Measurements from ENCODE around the gene KBTBD6. TPM values are rescaled to one million over a fixed set of nuclear protein-coding genes. Genes with fewer than 3 reads are reported as not detected.

Gene KBTBD6
- total and polyA plus RNA-seq, 2 of the 8 experiments (the other 6 are each of a cell fraction or from before 2014, with no cell fraction given), result 4.5 to 11.3 TPM

DNA sequence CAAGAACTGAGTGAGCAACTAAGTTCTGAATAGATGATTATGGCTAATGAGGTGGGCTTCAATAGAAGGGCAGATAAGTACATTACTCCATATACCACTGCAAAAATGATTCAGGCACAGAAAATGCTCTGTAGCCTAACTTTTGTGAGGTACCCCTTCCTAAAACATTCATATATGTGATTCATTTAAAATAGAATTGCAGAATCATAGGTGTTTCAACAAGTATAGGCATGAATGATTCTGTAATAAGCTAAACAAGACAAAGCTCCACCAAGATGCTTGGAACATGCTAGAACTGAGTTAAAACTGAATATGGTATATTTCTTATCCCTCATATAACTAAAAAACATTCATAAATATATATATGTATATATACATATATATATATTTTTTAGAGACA lies 49.6 kb upstream of the KBTBD6 start:
- CTCF ChIA-PET (ENCODE audit: partially characterized antibody), result no interaction called here
- no peaks in the 10 kb centered on the region for H3K79me1 ChIP-seq (ENCODE audit: low read depth, low read length)
- no peaks in the 10 kb centered on the region for H3K27me3 ChIP-seq (replicated peaks in 1 of 4; ENCODE audit: control insufficient read depth in 3 of 4, extremely low read depth in 1 of 4, insufficient read depth in 3 of 4, low read length in 3 of 4)
- H3K79me2 ChIP-seq (ENCODE audit: control insufficient read depth in 1 of 2, insufficient read depth in 2 of 2, low read length in 2 of 2), result no peaks in the 10 kb centered on the region
- H3K4me1 ChIP-seq (replicated peaks in 1 of 4; ENCODE audit: control insufficient read depth in 3 of 4, insufficient read depth in 4 of 4, low read length in 3 of 4), result no peaks in the 10 kb centered on the region
- DNase-seq (ENCODE audit: low read depth in 1 of 2, low spot score in 2 of 2) (no peak), FAIRE-seq (no peak)
- H3K4me2 ChIP-seq (ENCODE audit: insufficient read depth in 1 of 2, low read depth in 2 of 2, low read length in 2 of 2), result no peak overlapping the region
- no peak overlapping the region for H3K4ac ChIP-seq (replicated peaks; ENCODE audit: insufficient read length, low read depth, low read length)
- no peak overlapping the region for H4K8ac ChIP-seq (ENCODE audit: extremely low read depth, insufficient read depth, low read length)
- H3K36me3 ChIP-seq (ENCODE audit: control insufficient read depth in 2 of 4, insufficient read depth in 4 of 4, low read length in 3 of 4), result no peaks in the 10 kb centered on the region
- H3K23ac ChIP-seq (ENCODE audit: insufficient read length), result no peak overlapping the region
- H3K9me3 ChIP-seq (ENCODE audit: insufficient read depth in 2 of 2, low read depth in 1 of 2, low read length in 1 of 2), result no peaks in the 10 kb centered on the region
- H2AK5ac ChIP-seq (ENCODE audit: low read depth, low read length), result no peak overlapping the region
- no peak overlapping the region for H4K5ac ChIP-seq (ENCODE audit: insufficient read length, low read depth, low read length)
- H3K4me3 ChIP-seq (ENCODE audit: extremely low read depth in 1 of 4, insufficient read depth in 2 of 4, low read depth in 3 of 4, low read length in 4 of 4), result no peak overlapping the region
- H2BK20ac ChIP-seq (ENCODE audit: low read length), result no peak overlapping the region
- H2BK120ac ChIP-seq (replicated peaks; ENCODE audit: low read depth, low read length), result no peak overlapping the region
- no peak overlapping the region for H2BK15ac ChIP-seq (ENCODE audit: low read length)
- H4K91ac ChIP-seq (replicated peaks; ENCODE audit: insufficient read length, low read length), result no peak overlapping the region
- H3K23me2 ChIP-seq (ENCODE audit: low read depth, low read length), result no peaks in the 10 kb centered on the region
- no peak overlapping the region for H3K9ac ChIP-seq (replicated peaks in 1 of 4; ENCODE audit: extremely low read depth in 1 of 4, low read depth in 3 of 4, low read length in 3 of 4)
- H3K14ac ChIP-seq (ENCODE audit: insufficient read length), result no peak overlapping the region
- no peak overlapping the region for H3K27ac ChIP-seq (ENCODE audit: low read depth, low read length)
- no peak overlapping the region for H3K56ac ChIP-seq (replicated peaks; ENCODE audit: insufficient read length, low read depth, low read length)
- no peak overlapping the region for H2BK5ac ChIP-seq (ENCODE audit: low read depth, low read length)
- POLR2A ChIA-PET (ENCODE audit: partially characterized antibody), result no interaction called here
- no peak overlapping the region for H3K18ac ChIP-seq (ENCODE audit: extremely low read depth, low read length)
- H4K20me1 ChIP-seq (replicated peaks in 1 of 2; ENCODE audit: control insufficient read depth in 1 of 2, insufficient read depth in 2 of 2, low read length in 2 of 2), result no peaks in the 10 kb centered on the region
- H2AFZ ChIP-seq (ENCODE audit: low read length), result no peak overlapping the region
- no peak overlapping the region for H2BK12ac ChIP-seq (ENCODE audit: low read depth, low read length)
- TF ChIP-seq SP2 (IDR thresholded peaks at IDR 0.05; ENCODE audit: low read length) (no peak), RBBP5 (IDR thresholded peaks at IDR 0.05; ENCODE audit: borderline replicate concordance, low read depth, low read length) (no peak), ZNF274 (IDR thresholded peaks at IDR 0.05; ENCODE audit: borderline replicate concordance, extremely low read depth, low read length) (no peak), RXRA (IDR thresholded peaks at IDR 0.05; ENCODE audit: insufficient read depth, low read depth, low read length) (no peak), CBX8 (IDR thresholded peaks at IDR 0.05; ENCODE audit: borderline replicate concordance, low read depth, low read length) (no peak), SIX5 (IDR thresholded peaks at IDR 0.05; ENCODE audit: low read depth, low read length) (no peak), CREB1 (IDR thresholded peaks at IDR 0.05) (no peak), TCF12 (IDR thresholded peaks at IDR 0.05; ENCODE audit: low read depth, low read length) (no peak), TAF1 (IDR thresholded peaks at IDR 0.05; ENCODE audit: low read depth, low read length) (no peak), BRCA1 (IDR thresholded peaks at IDR 0.05; ENCODE audit: low read depth, low read length) (no peak), RAD21 (IDR thresholded peaks at IDR 0.05 in 1 of 2, conservative IDR thresholded peaks at IDR 0.05 in 1 of 2; ENCODE audit: low read depth in 2 of 2, low read length in 2 of 2) (no peak), POU5F1 (IDR thresholded peaks at IDR 0.05; ENCODE audit: low read depth, low read length) (no peak), CTCF (IDR thresholded peaks at IDR 0.05; ENCODE audit: control extremely low read depth in 1 of 3, insufficient read depth in 1 of 3, low read depth in 1 of 3, low read length in 3 of 3) (no peak), KDM4A (IDR thresholded peaks at IDR 0.05; ENCODE audit: low read depth, low read length, severe bottlenecking) (no peak)

Measured in H1 (cell line).